ENCODE data around the gene KIF5C. TPM values are rescaled to one million over a fixed set of nuclear protein-coding genes. Genes with fewer than 3 reads are reported as not detected.
"Not testable (repeated sequence)": the region's sequence is repeated elsewhere in the genome, so short reads cannot be mapped to it uniquely, and the experiment has no call there.

Gene KIF5C
- total RNA-seq, 8 experiments from 2014 or later, result 0.31 to 271 (median 222) TPM

DNA sequence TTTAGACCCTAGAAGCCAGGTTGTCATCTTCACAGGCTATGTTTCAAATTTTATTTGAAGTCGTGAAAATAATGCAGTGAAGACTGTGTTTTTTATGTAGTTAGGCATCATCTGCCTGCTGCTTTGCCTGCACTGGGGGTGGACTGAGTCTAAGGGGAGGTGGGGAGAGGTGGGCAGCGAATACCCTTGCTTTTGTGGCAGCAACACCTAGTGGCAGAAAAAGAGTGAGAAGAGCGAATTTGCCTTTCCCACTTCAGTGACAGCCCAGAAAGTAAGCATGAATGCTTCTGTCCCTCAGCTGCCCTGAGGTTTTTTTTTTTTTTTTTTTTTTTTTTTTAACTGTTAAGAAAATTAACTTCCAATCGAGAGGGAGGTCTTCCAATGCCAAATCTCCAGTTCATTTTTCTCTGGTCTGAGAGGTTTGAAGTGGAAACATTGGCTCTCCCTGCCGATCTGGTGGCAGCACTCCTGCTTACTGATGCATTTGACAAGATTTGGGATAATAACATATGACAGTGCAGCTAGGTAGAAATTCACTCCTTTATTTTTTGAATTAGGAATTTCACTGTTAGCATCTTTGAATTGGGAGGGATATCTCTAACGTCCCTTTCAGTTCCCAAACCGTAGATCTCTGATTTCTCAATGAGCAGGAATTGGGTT, 103.1 kb downstream of the KIF5C start:
- Histone ChIP-seq H3K27ac (no peak overlapping the region), H3K4me1 (replicated peaks in 1 of 2) (peaks cover 25 to 28% of the 10 kb centered on the region in 2 donors), H3K4me3 (no peak overlapping the region)
- peak in 3 of 8 experiments; percentile 26 to 56 (median 34) for ATAC-seq (replicated peaks in 6 of 8)
- 0 to 93% (median 69%) methylated on average over 2 to 6 of the region's 7 CpGs; no CpG with 5 or more reads in 1 of the 10 experiments for WGBS, 10 experiments
- in situ Hi-C loops (cut with MboI; ENCODE audit: low pct_unique_long_range_greater_than_20kb in 2 of 9, low sequenced_read_pairs in 9 of 9, unreplicated experiment in 9 of 9), result loop anchor here in 4 of 9 experiments (25.0 kb wide), 3 partner anchors 341 to 1016 kb away; partner anchors contain the start of gene EPC2 (in 3 of the 4)

DNA sequence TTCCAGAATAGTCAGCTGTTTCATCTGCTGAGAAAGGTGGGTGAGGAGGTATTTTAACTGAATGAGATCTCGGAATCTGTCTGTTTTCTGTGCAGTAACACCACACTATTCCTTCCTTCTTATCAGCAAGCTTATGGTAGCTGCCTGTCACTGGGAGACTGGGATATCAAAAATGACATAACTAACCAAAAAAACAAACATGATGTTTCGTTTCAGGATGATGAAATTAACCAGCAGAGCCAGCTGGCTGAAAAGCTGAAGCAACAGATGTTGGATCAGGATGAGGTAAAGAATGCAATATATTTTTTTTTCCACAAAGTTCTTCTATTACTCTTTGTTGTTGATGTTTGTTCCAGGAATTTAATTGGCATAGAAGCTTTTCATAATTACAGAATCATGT, 103.7 kb downstream of the KIF5C start:
- no peak for ATAC-seq (replicated peaks in 6 of 8)
- WGBS, 10 experiments, result 0 to 94% (median 50%) methylated on average over 1 to 2 of the region's 2 CpGs; no CpG with 5 or more reads in 1 of the 10 experiments
- no peak overlapping the region for H3K27ac ChIP-seq
- peaks cover 19 to 23% of the 10 kb centered on the region in 2 donors for H3K4me1 ChIP-seq (replicated peaks in 1 of 2)
- no peak overlapping the region for H3K4me3 ChIP-seq
- in situ Hi-C loops (cut with MboI; ENCODE audit: low pct_unique_long_range_greater_than_20kb in 2 of 9, low sequenced_read_pairs in 9 of 9, unreplicated experiment in 9 of 9), result loop anchor here in 4 of 9 experiments (25.0 kb wide), 3 partner anchors 341 to 1016 kb away; partner anchors contain the start of gene EPC2 (in 3 of the 4)

DNA sequence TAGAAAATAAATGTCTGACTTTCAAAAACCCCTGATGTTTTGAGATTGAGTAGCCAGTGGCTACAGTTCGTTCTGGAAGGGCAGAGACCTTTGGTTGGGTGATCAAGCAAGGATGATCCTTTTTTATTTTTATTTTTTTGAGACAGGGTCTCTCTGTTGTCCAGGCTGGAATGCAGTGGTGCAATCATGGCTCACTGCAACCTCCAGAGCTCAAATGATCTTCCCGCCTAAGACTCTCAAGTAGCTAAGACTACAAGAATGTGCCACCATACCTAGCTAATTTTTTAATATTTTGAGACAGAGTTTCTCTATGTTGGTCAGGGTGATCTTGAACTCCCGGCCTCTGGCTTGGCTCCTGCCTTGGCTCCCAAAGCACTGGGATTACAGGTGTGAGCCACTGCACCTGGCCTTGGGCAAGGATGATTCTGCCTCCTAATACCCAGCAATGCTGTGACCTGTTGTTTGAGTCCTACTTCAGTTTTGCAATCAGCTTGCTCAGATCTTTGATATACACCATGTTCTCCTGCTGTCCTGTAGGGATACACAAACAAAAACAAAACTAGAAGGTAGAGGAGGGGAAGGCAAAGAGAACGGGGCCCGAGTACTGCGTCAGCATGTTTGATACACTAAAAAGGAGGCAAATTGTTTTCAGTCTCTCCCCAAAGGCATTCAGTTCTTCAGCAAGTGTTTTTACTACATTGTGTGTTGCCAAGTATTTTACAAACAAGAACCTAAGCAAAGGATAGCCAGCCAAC, 104.3 kb downstream of the KIF5C start:
- 27 to 100% (median 88%) methylated on average over 2 to 6 of the region's 6 CpGs; no CpG with 5 or more reads in 1 of the 10 experiments for WGBS, 10 experiments
- Histone ChIP-seq H3K27ac (no peak overlapping the region), H3K4me1 (replicated peaks in 1 of 2) (peaks cover 13 to 16% of the 10 kb centered on the region in 2 donors), H3K4me3 (no peak overlapping the region)
- ATAC-seq (replicated peaks in 6 of 8), result no peak
- in situ Hi-C loops (cut with MboI; ENCODE audit: low pct_unique_long_range_greater_than_20kb in 2 of 9, low sequenced_read_pairs in 9 of 9, unreplicated experiment in 9 of 9), result loop anchor here in 4 of 9 experiments (25.0 kb wide), 3 partner anchors 342 to 1017 kb away; partner anchors contain the start of gene EPC2 (in 3 of the 4)

DNA sequence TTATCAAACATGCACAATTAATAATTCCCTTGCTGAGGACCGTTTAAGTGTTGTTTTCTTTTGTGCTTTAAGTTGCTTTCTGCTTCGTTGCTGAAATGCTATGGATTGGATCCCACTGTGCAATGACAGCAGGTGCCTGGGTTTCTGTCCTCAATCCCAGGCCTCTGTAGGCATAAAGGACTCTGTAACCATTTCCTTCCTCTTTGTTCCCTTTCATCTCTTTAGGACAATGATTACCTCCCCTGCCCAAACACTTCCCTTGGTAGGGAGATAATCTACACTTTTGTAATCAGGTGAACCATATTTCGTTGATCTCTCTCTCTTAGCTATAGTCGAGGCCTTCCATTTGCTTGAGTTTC, 104.9 kb downstream of the KIF5C start:
- no peak for ATAC-seq (replicated peaks in 6 of 8)
- WGBS, 10 experiments, result 0 to 86% (median 47%) methylated on average over 1 to 4 of the region's 4 CpGs; no CpG with 5 or more reads in 3 of the 10 experiments
- H3K4me1 ChIP-seq (replicated peaks in 1 of 2), result peaks cover 7 to 11% of the 10 kb centered on the region in 2 donors
- H3K27ac ChIP-seq, result no peak overlapping the region
- no peak overlapping the region for H3K4me3 ChIP-seq
- in situ Hi-C loops (cut with MboI; ENCODE audit: low pct_unique_long_range_greater_than_20kb in 2 of 9, low sequenced_read_pairs in 9 of 9, unreplicated experiment in 9 of 9), result loop anchor here in 4 of 9 experiments (25.0 kb wide), 3 partner anchors 343 to 1018 kb away; partner anchors contain the start of gene EPC2 (in 3 of the 4)

DNA sequence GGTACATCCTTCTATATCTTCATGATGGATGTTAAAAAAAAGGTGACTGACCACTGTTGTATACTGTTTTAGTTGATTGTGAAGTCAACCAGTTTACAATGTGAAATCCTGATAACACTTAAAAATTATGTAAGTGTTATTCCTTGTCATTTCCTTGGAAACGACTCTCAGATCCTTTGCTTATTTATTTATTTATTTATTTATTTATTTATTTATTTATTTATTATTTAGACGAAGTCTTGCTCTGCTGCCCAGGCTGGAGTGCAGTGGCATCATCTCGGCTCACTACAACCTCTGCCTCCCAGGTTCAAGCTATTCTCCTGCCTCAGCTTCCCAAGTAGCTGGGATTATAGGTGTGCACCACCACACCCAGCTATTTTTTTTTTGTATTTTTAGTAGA, 105.5 kb downstream of the KIF5C start:
- 23 to 100% (median 84%) methylated on average over 1 to 3 of the region's 3 CpGs for WGBS, 10 experiments
- in situ Hi-C loops (cut with MboI; ENCODE audit: low pct_unique_long_range_greater_than_20kb in 2 of 9, low sequenced_read_pairs in 9 of 9, unreplicated experiment in 9 of 9), result loop anchor here in 4 of 9 experiments (25.0 kb wide), 3 partner anchors 343 to 1018 kb away; partner anchors contain the start of gene EPC2 (in 3 of the 4)
- not testable (repeated sequence) for H3K27ac ChIP-seq; ATAC-seq (replicated peaks in 6 of 8); H3K4me1 ChIP-seq (replicated peaks in 1 of 2); H3K4me3 ChIP-seq

DNA sequence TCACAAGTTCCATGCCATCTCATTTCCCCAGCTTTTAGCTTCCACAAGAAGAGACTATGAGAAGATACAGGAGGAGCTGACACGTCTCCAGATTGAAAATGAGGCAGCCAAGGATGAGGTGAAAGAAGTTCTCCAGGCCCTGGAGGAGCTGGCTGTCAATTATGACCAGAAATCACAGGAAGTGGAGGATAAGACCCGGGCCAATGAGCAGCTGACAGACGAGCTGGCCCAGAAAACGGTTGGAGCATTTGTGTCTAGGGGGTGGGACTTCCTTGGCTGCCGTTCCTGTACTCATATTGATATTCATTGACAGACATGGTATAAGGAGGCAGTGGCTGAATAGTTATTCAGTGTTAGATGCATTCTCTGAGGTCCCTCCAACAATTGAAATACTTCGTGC, 106.3 kb downstream of the KIF5C start:
- Histone ChIP-seq H3K4me3 (no peak overlapping the region), H3K27ac (no peak overlapping the region), H3K4me1 (replicated peaks in 1 of 2) (no peaks in the 10 kb centered on the region)
- ATAC-seq (replicated peaks in 6 of 8), result peak in 1 of 8 experiments; percentile 63
- 18 to 100% (median 91%) methylated on average over 1 to 6 of the region's 6 CpGs; no CpG with 5 or more reads in 2 of the 10 experiments for WGBS, 10 experiments
- in situ Hi-C loops (cut with MboI; ENCODE audit: low pct_unique_long_range_greater_than_20kb in 2 of 9, low sequenced_read_pairs in 9 of 9, unreplicated experiment in 9 of 9), result loop anchor here in 4 of 9 experiments (25.0 kb wide), 3 partner anchors 344 to 1019 kb away; partner anchors contain the start of gene EPC2 (in 3 of the 4)

DNA sequence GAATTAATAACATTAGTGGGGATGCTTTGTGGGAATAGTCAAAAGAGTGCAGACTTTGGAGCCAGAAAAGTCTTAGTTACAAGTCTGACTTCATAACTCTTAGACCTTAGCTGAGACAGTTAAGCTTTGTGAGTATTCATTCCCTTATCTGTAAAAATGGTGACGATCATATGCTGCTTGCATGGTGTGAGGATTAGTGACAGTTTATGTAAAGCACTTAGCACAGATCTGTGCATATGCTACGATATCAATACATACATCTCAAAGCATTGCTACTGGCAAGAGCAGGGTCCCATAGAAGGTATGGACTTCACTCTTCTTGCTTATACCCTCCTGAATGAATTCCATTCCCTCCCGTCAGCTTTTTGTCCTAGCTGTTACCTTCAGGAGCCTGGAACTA, 106.8 kb downstream of the KIF5C start:
- 77 to 100% (median 89%) methylated on average over 1 to 3 of the region's 3 CpGs; no CpG with 5 or more reads in 2 of the 10 experiments for WGBS, 10 experiments
- Histone ChIP-seq H3K4me3 (no peak overlapping the region), H3K27ac (no peak overlapping the region), H3K4me1 (replicated peaks in 1 of 2) (no peaks in the 10 kb centered on the region)
- no peak for ATAC-seq (replicated peaks in 6 of 8)
- in situ Hi-C loops (cut with MboI; ENCODE audit: low pct_unique_long_range_greater_than_20kb in 2 of 9, low sequenced_read_pairs in 9 of 9, unreplicated experiment in 9 of 9), result loop anchor here in 4 of 9 experiments (25.0 kb wide), 3 partner anchors 344 to 1019 kb away; partner anchors contain the start of gene EPC2 (in 3 of the 4)

DNA sequence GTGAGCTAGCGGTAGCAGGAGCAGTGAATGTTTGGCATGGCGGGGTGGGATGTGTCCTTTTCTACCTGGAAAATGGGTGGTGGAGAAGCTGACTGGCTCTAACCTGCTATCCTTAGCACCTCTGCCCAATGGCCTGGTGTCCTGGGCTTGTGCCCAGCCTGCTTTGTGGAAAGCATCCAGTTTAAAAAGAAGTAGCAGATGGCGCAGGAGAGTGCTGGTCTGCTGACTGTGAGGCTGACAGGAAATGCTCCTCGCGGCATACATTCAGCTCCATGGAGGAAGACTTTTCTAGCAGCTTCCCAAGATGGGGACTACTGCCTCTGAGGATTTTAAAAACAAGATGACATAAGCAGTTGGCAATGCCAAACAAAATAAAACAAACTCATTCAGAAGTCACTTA, 107.3 kb downstream of the KIF5C start:
- in situ Hi-C loops (cut with MboI; ENCODE audit: low pct_unique_long_range_greater_than_20kb in 2 of 9, low sequenced_read_pairs in 9 of 9, unreplicated experiment in 9 of 9), result loop anchor here in 4 of 9 experiments (25.0 kb wide), 3 partner anchors 345 to 1020 kb away; partner anchors contain the start of gene EPC2 (in 3 of the 4)
- ATAC-seq (replicated peaks in 6 of 8), result no peak
- no peak overlapping the region for H3K27ac ChIP-seq
- H3K4me1 ChIP-seq (replicated peaks in 1 of 2), result no peaks in the 10 kb centered on the region
- H3K4me3 ChIP-seq, result no peak overlapping the region
- 20 to 94% (median 92%) methylated on average over 2 to 5 of the region's 5 CpGs; no CpG with 5 or more reads in 6 of the 10 experiments for WGBS, 10 experiments

DNA sequence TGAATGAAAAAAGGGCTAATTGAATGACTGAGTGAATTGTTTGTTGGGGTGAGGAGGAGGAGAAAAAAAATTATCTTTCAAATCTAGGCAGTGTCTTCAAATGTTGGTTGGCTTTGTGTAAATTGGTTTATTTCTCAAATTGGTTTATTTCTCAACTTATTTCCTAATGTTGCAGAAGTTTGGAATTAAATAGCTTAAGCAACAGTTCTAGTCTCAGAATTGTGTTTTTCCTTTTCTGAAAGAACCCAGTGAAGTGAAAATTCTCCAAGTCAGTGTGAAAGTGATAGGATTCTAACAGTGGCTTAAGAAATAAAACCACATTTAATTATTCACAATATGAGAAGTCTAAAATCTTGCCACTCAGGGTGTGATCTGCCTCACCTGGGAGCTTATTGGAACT, 108.9 kb downstream of the KIF5C start:
- in situ Hi-C loops (cut with MboI; ENCODE audit: low pct_unique_long_range_greater_than_20kb in 2 of 9, low sequenced_read_pairs in 9 of 9, unreplicated experiment in 9 of 9), result loop anchor here in 4 of 9 experiments (25.0 kb wide), 3 partner anchors 347 to 1022 kb away; partner anchors contain the start of gene EPC2 (in 3 of the 4)
- ATAC-seq (replicated peaks in 6 of 8), result no peak
- no peaks in the 10 kb centered on the region for H3K4me1 ChIP-seq (replicated peaks in 1 of 2)
- H3K27ac ChIP-seq, result no peak overlapping the region
- no peak overlapping the region for H3K4me3 ChIP-seq

DNA sequence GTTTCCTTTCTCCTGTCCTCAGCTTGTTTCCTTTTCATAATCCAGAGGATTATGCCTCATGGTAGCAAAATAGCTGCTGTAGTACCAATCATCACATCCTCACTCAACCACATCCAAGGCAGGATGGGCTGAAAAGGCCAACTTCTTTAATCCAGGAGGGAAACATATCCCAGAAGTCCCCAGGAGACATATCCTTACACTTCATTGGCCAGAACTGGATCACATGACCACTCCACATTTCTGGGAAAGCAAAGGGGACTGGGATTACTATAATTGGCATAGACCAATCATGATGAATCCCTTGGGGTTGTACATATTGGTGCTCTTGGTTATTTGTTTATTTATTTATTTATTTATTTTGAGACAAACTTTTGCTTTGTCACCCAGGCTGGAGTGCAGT, 109.4 kb downstream of the KIF5C start:
- H3K4me1 ChIP-seq (replicated peaks in 1 of 2), result no peaks in the 10 kb centered on the region
- no peak for ATAC-seq (replicated peaks in 6 of 8)
- no peak overlapping the region for H3K27ac ChIP-seq
- no peak overlapping the region for H3K4me3 ChIP-seq
- in situ Hi-C loops (cut with MboI; ENCODE audit: low pct_unique_long_range_greater_than_20kb in 2 of 9, low sequenced_read_pairs in 9 of 9, unreplicated experiment in 9 of 9), result loop anchor here in 4 of 9 experiments (25.0 kb wide), 3 partner anchors 347 to 1022 kb away; partner anchors contain the start of gene EPC2 (in 3 of the 4)

DNA sequence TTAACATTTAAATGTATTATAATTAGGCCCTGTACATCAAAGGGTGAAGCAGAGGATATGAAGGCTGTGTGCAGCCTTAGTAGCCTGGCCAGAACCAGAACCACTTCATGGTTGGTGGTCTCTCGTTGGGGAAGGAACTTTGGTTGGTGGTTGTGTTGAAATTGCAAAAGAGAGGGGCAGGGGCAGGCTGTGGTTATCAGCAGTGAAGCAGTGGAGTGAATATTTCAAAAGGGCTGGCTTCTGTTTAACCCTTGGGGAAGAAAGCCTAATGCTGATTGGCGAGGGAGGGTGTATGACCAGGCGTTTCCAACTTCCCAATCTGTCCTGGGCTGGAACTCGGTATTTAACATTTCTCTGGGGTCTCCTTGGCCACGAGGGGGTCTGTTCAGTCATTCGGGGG, 112.3 kb downstream of the KIF5C start:
- 25 to 100% (median 94%) methylated on average over 1 to 6 of the region's 6 CpGs; no CpG with 5 or more reads in 4 of the 10 experiments for WGBS, 10 experiments
- ATAC-seq (replicated peaks in 6 of 8), result no peak
- in situ Hi-C loops (cut with MboI; ENCODE audit: low pct_unique_long_range_greater_than_20kb in 2 of 9, low sequenced_read_pairs in 9 of 9, unreplicated experiment in 9 of 9), result loop anchor here in 4 of 9 experiments (25.0 kb wide), 3 partner anchors 350 to 1025 kb away; partner anchors contain the start of gene EPC2 (in 3 of the 4)

DNA sequence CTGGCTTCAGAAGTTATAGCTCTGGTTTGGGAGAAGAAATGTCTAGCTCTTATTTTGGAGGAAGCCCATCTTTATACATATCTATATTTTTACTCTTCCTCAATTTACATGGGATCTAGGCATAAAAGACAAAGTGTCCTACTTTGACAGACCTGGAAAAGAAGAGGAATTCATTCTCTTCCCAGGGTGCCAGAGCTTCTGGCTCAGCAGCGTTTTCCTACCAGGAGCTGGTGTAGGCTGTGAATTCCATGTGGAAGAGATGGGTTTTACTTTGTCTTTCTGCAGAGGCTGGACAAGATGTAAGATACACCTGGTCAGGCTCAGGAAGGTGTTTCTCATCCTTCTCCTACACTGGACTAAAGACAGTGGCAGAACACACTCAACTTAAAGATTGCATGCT, 113.3 kb downstream of the KIF5C start:
- Histone ChIP-seq H3K4me3 (no peak overlapping the region), H3K27ac (no peak overlapping the region), H3K4me1 (replicated peaks in 1 of 2) (peaks cover 2 to 4% of the 10 kb centered on the region in 2 donors)
- no peak for ATAC-seq (replicated peaks in 6 of 8)
- in situ Hi-C loops (cut with MboI; ENCODE audit: low pct_unique_long_range_greater_than_20kb in 2 of 9, low sequenced_read_pairs in 9 of 9, unreplicated experiment in 9 of 9), result loop anchor here in 4 of 9 experiments (25.0 kb wide), 3 partner anchors 351 to 1026 kb away; partner anchors contain the start of gene EPC2 (in 3 of the 4)
- WGBS, 10 experiments, result 0 to 88% (median 79%) methylated on average over 1 of the region's 1 CpG; no CpG with 5 or more reads in 7 of the 10 experiments

More for the DNA sequence above, 112.3 kb downstream of the KIF5C start:
- Histone ChIP-seq H3K27ac (no peak overlapping the region), H3K4me3 (no peak overlapping the region), H3K4me1 (replicated peaks in 1 of 2) (peaks cover 2 to 4% of the 10 kb centered on the region in 2 donors)
